H9 (cell line): Measurements from ENCODE around the gene ONECUT1. TPM values are rescaled to one million over a fixed set of nuclear protein-coding genes. Genes with fewer than 3 reads are reported as not detected.

ENCODE experiments used
- DNase-seq: peaks from one replicate; pipeline ENCODE4 v3.0.0-alpha.2; 2017
- H2AFZ ChIP-seq: one replicate; pipeline ENCODE4 v1.6.1; 2013; ENCODE audit warnings: mild to moderate bottlenecking, low read length, control low read depth, moderate library complexity
- H2AK5ac ChIP-seq: 2 replicates; pipeline ENCODE4 v1.6.1; 2013; ENCODE audit warnings: low read length, control low read depth, mixed read lengths; ENCODE audit not compliant: insufficient read length
- H2BK120ac ChIP-seq: one replicate; pipeline ENCODE4 v1.6.1; 2013; ENCODE audit warnings: low read depth, mild to moderate bottlenecking, low read length, control low read depth, inconsistent platforms; ENCODE audit not compliant: poor library complexity, severe bottlenecking
- H2BK12ac ChIP-seq: 2 replicates; pipeline ENCODE4 v1.6.1; 2013; ENCODE audit warnings: low read length, control low read depth, mixed read lengths, low read depth; ENCODE audit not compliant: insufficient read length
- H2BK15ac ChIP-seq: 2 replicates; pipeline ENCODE4 v1.6.1; 2013; ENCODE audit warnings: low read depth, low read length, control low read depth
- H2BK20ac ChIP-seq: one replicate; pipeline ENCODE4 v1.6.1; 2013; ENCODE audit warnings: low read depth, mild to moderate bottlenecking, low read length, control low read depth, inconsistent platforms; ENCODE audit not compliant: poor library complexity, severe bottlenecking
- H2BK5ac ChIP-seq: 2 replicates; pipeline ENCODE4 v1.6.1; 2013; ENCODE audit warnings: low read length, control low read depth, mixed read lengths; ENCODE audit not compliant: insufficient read length
- H3K14ac ChIP-seq: 2 replicates; pipeline ENCODE4 v1.6.1; 2013; ENCODE audit warnings: low read length, control low read depth; ENCODE audit not compliant: insufficient read depth
- H3K18ac ChIP-seq: 2 replicates; pipeline ENCODE4 v1.6.1; 2013; ENCODE audit warnings: low read depth, mild to moderate bottlenecking, mixed read lengths, low read length, control low read depth; ENCODE audit not compliant: insufficient read length
- H3K23ac ChIP-seq: 2 replicates; pipeline ENCODE4 v1.6.1; 2013; ENCODE audit warnings: low read length, control low read depth, mixed read lengths, low read depth; ENCODE audit not compliant: insufficient read length
- H3K23me2 ChIP-seq: 2 replicates; pipeline ENCODE4 v1.6.1; 2013; ENCODE audit warnings: low read depth, mild to moderate bottlenecking, mixed read lengths, low read length, control low read depth; ENCODE audit not compliant: insufficient read length, poor library complexity, severe bottlenecking
- H3K27ac ChIP-seq: 2 replicates; pipeline ENCODE4 v1.5.1; 2013; ENCODE audit warnings: low read length, control low read depth, mixed read lengths, low read depth; ENCODE audit not compliant: insufficient read length
- H3K27me3 ChIP-seq: 2 replicates; pipeline ENCODE4 v1.6.1; 2013; ENCODE audit warnings: low read length, control low read depth, inconsistent platforms; ENCODE audit not compliant: insufficient read depth
- H3K4ac ChIP-seq: 2 replicates; pipeline ENCODE4 v1.6.1; 2013; ENCODE audit warnings: low read depth, mild to moderate bottlenecking, control low read depth, inconsistent platforms, low read length, moderate library complexity
- H3K4me1 ChIP-seq: 2 replicates; pipeline ENCODE4 v1.6.1; 2013; ENCODE audit warnings: low read length, control low read depth, inconsistent platforms; ENCODE audit not compliant: insufficient read depth
- H3K4me2 ChIP-seq: 2 replicates; pipeline ENCODE4 v1.6.1; 2013; ENCODE audit warnings: low read length, control low read depth, mixed read lengths; ENCODE audit not compliant: insufficient read length, insufficient read depth
- H3K56ac ChIP-seq: 2 replicates; pipeline ENCODE4 v1.6.1; 2013; ENCODE audit warnings: low read depth, mild to moderate bottlenecking, mixed read lengths, low read length, control low read depth; ENCODE audit not compliant: insufficient read length
- H3K79me1 ChIP-seq: 2 replicates; pipeline ENCODE4 v1.6.1; 2013; ENCODE audit warnings: low read depth, mild to moderate bottlenecking, moderate library complexity, low read length, control low read depth, inconsistent platforms; ENCODE audit not compliant: insufficient read depth, poor library complexity, severe bottlenecking
- H3K79me2 ChIP-seq: 2 replicates; pipeline ENCODE4 v1.6.1; 2013; ENCODE audit warnings: low read length, control low read depth, inconsistent platforms; ENCODE audit not compliant: insufficient read depth
- H3K9ac ChIP-seq: 2 replicates; pipeline ENCODE4 v1.6.1; 2013; ENCODE audit warnings: low read length, control low read depth, mixed read lengths; ENCODE audit not compliant: insufficient read length; ENCODE audit errors: extremely low read depth
- H3K9me3 ChIP-seq: one replicate; pipeline ENCODE4 v1.6.1; 2013; ENCODE audit warnings: low read depth, low read length, inconsistent platforms; ENCODE audit not compliant: control insufficient read depth
- H3T11ph ChIP-seq: one replicate; pipeline ENCODE4 v1.6.1; 2013; ENCODE audit warnings: mild to moderate bottlenecking, low read length, control low read depth, inconsistent platforms
- H4K20me1 ChIP-seq: one replicate; pipeline ENCODE4 v1.6.1; 2013; ENCODE audit not compliant: control insufficient read depth, insufficient read length, insufficient read depth
- H4K5ac ChIP-seq: 2 replicates; pipeline ENCODE4 v1.6.1; 2013; ENCODE audit warnings: low read depth, mild to moderate bottlenecking, mixed read lengths, low read length, control low read depth; ENCODE audit not compliant: insufficient read length
- H4K8ac ChIP-seq: replicated peaks from 2 replicates; pipeline ENCODE4 v1.6.1; 2013; ENCODE audit warnings: low read length, control low read depth, mixed read lengths, low read depth; ENCODE audit not compliant: insufficient read length
- H4K91ac ChIP-seq: 2 replicates; pipeline ENCODE4 v1.6.1; 2013; ENCODE audit warnings: low read depth, mild to moderate bottlenecking, moderate library complexity, mixed read lengths, low read length, control low read depth; ENCODE audit not compliant: insufficient read length
- H3K27ac Mint-ChIP-seq, 3 experiments: 2 replicates in 2 of 3; 3 replicates in 1 of 3; pipeline ENCODE4 v1.8.0; 2020 to 2021; ENCODE audit warnings: mixed read lengths in 3 of 3, mild to moderate bottlenecking in 1 of 3, moderate library complexity in 1 of 3
- H3K27me3 Mint-ChIP-seq: 2 replicates; pipeline ENCODE4 v1.8.0; 2021; ENCODE audit warnings: low read depth, mild to moderate bottlenecking, moderate library complexity, mixed read lengths
- H3K36me3 Mint-ChIP-seq, 3 experiments: 2 replicates in 2 of 3; 3 replicates in 1 of 3; pipeline ENCODE4 v1.8.0; 2020 to 2021; ENCODE audit warnings: low read depth in 3 of 3, mixed read lengths in 3 of 3; ENCODE audit not compliant: insufficient read depth in 1 of 3
- H3K4me1 Mint-ChIP-seq, 2 experiments: 2 replicates each; pipeline ENCODE4 v1.8.0; 2020; ENCODE audit warnings: mixed read lengths in 2 of 2
- H3K4me3 Mint-ChIP-seq, 2 experiments: 2 replicates in 1 of 2; 3 replicates in 1 of 2; pipeline ENCODE4 v1.8.0; 2020 to 2021; ENCODE audit warnings: mild to moderate bottlenecking in 2 of 2, mixed read lengths in 2 of 2, moderate library complexity in 1 of 2
- H3K9me3 Mint-ChIP-seq, 2 experiments: 2 replicates in 1 of 2; 3 replicates in 1 of 2; pipeline ENCODE4 v1.8.0; 2020; ENCODE audit warnings: mild to moderate bottlenecking in 2 of 2, mixed read lengths in 2 of 2, moderate library complexity in 1 of 2
- CTCF ChIP-seq: fragments of 200-600 bp; sonication (generic); conservative IDR thresholded peaks from 3 replicates; pipeline ENCODE4 v1.8.0; 2021; ENCODE audit warnings: antibody characterized with exemption, mild to moderate bottlenecking
- WGBS: extraction: QIAGEN DNeasy Blood & Tissue Kit; methylation state at CpG from one replicate; pipeline ENCODE4 v1.1.7; 2013; ENCODE audit warnings: missing lambda C conversion rate, low lambda C conversion rate, mixed read lengths; ENCODE audit not compliant: insufficient read length; ENCODE audit errors: extremely low coverage; 5-methylcytosine and 5-hydroxymethylcytosine counted together
- total RNA-seq: library from RNA; stranded (reverse); gene quantifications from 2 replicates; pipeline ENCODE4 v1.2.1, GENCODE V29; 2021

ONECUT1 gene
- total RNA-seq, 1 experiment from 2014 or later = 14.1 TPM

DNA sequence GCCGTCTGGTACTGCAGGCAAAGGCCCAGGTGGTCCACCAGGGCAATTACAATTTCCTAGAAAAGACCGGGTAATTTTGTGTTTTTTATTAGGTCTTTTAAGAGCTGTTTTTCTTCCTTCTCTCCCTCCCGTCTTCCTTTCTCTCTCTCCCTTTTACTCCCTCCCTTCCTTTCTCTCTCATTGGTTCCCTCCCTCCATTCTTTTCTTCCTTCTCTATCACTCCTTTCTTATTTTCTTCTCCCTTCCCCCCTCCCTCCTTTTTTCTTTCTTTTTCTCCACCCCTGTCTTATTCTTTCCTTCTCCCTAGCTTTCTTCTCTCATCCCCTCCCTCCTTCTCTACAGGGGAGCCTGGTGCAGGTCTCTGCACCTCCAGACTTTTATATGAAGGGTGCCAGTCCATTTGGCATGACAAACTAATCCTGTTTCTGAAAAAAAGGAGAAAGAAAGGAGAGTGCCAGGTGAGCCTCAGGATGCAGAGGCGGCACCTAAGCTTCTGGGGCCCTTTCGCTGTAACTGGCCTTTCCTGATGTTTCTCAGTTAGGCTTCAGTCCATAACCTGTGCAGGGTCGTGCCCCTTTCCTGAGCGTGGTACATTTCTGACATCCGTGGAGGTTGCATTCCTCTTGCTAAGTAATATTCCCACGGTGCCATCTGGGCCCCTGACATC is 9.1 kb upstream of the ONECUT1 start:
- H3T11ph ChIP-seq = no peak overlapping the region
- no CpG with 5 or more reads among the region's 9 CpGs for WGBS
- H3K23me2 ChIP-seq = peaks cover 28% of the 10 kb centered on the region
- Mint-ChIP-seq H3K9me3 (peaks cover 0 to 6% of the 10 kb centered on the region in 2 experiments; a peak in 1 of 5 replicates), H3K4me3 (peak overlapping the region in 1 of 2 experiments; percentile 75; a peak in 3 of 5 replicates), H3K27ac (no peak overlapping the region), H3K4me1 (peaks cover 69 to 76% of the 10 kb centered on the region in 2 experiments), H3K36me3 (peaks cover 4 to 49% (median 21%) of the 10 kb centered on the region in 3 experiments; a peak in 5 of 7 replicates), H3K27me3 (peaks cover 26% of the 10 kb centered on the region)
- H2BK120ac ChIP-seq = no peak overlapping the region
- no peak overlapping the region for H4K8ac ChIP-seq
- H3K18ac ChIP-seq = no peak overlapping the region
- peak overlapping the region; percentile 71 for H3K4me2 ChIP-seq
- H3K14ac ChIP-seq = no peak overlapping the region
- no peak overlapping the region for H2BK15ac ChIP-seq
- no peak overlapping the region for H2BK12ac ChIP-seq
- peaks cover 2% of the 10 kb centered on the region; the same call in 1 of the 2 replicates for H3K79me2 ChIP-seq
- no peak overlapping the region for H2AK5ac ChIP-seq
- no peak overlapping the region for H3K23ac ChIP-seq
- H2BK5ac ChIP-seq = no peak overlapping the region
- no peaks in the 10 kb centered on the region for H3K79me1 ChIP-seq
- no peak overlapping the region for H3K4ac ChIP-seq
- H4K20me1 ChIP-seq = no peaks in the 10 kb centered on the region
- H3K9me3 ChIP-seq = no peaks in the 10 kb centered on the region
- H4K5ac ChIP-seq = no peak overlapping the region
- H3K9ac ChIP-seq = no peak overlapping the region
- no peak overlapping the region for H3K27ac ChIP-seq
- TF ChIP-seq CTCF = no peak; the same call in 2 of the 3 replicates
- peaks cover 64% of the 10 kb centered on the region for H3K27me3 ChIP-seq
- H2AFZ ChIP-seq = no peak overlapping the region
- H2BK20ac ChIP-seq = no peak overlapping the region
- peaks cover 12% of the 10 kb centered on the region for H3K4me1 ChIP-seq
- no peak overlapping the region for H3K56ac ChIP-seq
- H4K91ac ChIP-seq = no peak overlapping the region
- no peak for DNase-seq
